H1 (cell line): Measurements from ENCODE around the gene TMBIM4. TPM values are rescaled to one million over a fixed set of nuclear protein-coding genes. Genes with fewer than 3 reads are reported as not detected.

ENCODE experiments used
- CEBPB ChIP-seq: IDR thresholded peaks from 2 replicates; pipeline ENCODE4 v1.6.1; 2012; ENCODE audit warnings: low read depth, low read length
- POU5F1 ChIP-seq: IDR thresholded peaks from 2 replicates; pipeline ENCODE4 v1.6.1; 2011; ENCODE audit warnings: low read depth, mild to moderate bottlenecking, low read length, moderate library complexity
- polyA plus RNA-seq, 7 experiments: library from polyadenylated mRNA; depleted of rRNA in 3 of 7; stranded (reverse) in 5 of 7; unstranded in 2 of 7; fragments of >200 nt in 5 of 7; fragments of 200-250 nt in 2 of 7; gene quantifications; 1 replicate in 5 of 7; 2 replicates in 1 of 7; 4 replicates in 1 of 7; pipeline versions ENCODE4 v1.2.1 to v1.2.3, GENCODE V29; 2011 to 2013; ENCODE audit warnings: missing spikeins in 2 of 7, mixed read lengths in 2 of 7
- total RNA-seq: library from RNA; stranded (reverse); fragmentation: NEBNext Ultra II Directional; extraction: Animal tissue kit (Norgen Biotek cat#: 25700); gene quantifications from 2 replicates; pipeline ENCODE4 v1.2.1, GENCODE V29; 2021

Gene TMBIM4
- total and polyA plus RNA-seq, 2 of the 8 experiments (the other 6 are each of a cell fraction or from before 2014, with no cell fraction given): 12.8 to 46.6 TPM

- no peak for TF ChIP-seq CEBPB
- TF ChIP-seq POU5F1: no peak
Observed at GRCh38 chr12:66203820-66204219, 34.0 kb upstream of the TMBIM4 start (continued).
